ENCODE results near the gene RHNO1.
A peak's percentile ranks its signal among the peaks of the same experiment; 100 is the strongest.

The RHNO1 gene, protein sequence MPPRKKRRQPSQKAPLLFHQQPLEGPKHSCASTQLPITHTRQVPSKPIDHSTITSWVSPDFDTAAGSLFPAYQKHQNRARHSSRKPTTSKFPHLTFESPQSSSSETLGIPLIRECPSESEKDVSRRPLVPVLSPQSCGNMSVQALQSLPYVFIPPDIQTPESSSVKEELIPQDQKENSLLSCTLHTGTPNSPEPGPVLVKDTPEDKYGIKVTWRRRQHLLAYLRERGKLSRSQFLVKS

GRCh38 chr12:2877047-2877952, at the start of gene RHNO1, which contains the start of gene FOXM1:
TSS of gene RHNO1 (plus strand) at chr12:2877223. CDS start at chr12:2885367, 8,144 bp downstream.
TSS of gene FOXM1 (minus strand) at chr12:2877174. CDS start at chr12:2874478, 2,696 bp downstream.
- FAIRE-seq, result no peak

DNA sequence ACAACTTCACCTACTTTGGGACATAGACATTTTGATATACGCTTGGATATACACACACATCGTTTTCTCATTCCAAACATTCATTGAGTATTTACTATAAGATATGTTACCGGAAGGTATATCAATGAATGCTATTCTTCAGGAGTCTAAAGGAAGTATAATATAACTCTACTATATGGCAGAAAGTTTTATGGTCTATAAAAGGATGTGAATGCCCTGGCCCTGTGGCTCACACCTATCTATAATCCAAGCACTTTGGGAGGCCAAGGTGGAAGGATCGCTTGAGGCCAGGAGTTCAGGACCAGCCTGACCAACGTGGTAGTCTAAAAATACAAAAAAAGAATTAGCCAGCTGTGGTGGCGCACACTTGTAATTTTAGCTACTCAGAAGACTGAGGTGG, 47.7 kb upstream of the RHNO1 start:
- no peak for FAIRE-seq

GRCh38 chr12:2832550-2833127, 44.4 kb upstream of the RHNO1 start:
- FAIRE-seq, result no peak

- no peak for FAIRE-seq
Measured at GRCh38 chr12:2833327-2833726, 43.7 kb upstream of the RHNO1 start.

DNA sequence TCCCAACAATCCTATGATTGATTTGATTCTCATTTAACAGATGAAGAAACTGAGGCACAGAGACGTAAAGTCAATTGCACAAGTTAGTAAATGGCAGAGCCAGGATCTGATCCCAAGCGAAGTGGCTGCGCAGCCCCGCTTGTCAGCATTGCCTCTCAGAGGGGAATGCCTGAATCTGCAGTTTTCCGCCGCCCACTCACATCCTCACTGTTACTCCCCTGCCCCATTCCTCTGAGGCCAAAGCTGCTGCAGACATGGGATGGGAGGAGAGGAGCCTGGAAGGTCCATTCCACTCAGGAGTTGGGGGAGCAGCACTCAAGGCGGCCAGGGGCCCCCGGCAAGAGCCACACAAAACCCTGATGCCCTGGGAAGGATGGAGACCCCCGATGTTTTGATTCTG, 43.2 kb upstream of the RHNO1 start:
- FAIRE-seq, result no peak

DNA sequence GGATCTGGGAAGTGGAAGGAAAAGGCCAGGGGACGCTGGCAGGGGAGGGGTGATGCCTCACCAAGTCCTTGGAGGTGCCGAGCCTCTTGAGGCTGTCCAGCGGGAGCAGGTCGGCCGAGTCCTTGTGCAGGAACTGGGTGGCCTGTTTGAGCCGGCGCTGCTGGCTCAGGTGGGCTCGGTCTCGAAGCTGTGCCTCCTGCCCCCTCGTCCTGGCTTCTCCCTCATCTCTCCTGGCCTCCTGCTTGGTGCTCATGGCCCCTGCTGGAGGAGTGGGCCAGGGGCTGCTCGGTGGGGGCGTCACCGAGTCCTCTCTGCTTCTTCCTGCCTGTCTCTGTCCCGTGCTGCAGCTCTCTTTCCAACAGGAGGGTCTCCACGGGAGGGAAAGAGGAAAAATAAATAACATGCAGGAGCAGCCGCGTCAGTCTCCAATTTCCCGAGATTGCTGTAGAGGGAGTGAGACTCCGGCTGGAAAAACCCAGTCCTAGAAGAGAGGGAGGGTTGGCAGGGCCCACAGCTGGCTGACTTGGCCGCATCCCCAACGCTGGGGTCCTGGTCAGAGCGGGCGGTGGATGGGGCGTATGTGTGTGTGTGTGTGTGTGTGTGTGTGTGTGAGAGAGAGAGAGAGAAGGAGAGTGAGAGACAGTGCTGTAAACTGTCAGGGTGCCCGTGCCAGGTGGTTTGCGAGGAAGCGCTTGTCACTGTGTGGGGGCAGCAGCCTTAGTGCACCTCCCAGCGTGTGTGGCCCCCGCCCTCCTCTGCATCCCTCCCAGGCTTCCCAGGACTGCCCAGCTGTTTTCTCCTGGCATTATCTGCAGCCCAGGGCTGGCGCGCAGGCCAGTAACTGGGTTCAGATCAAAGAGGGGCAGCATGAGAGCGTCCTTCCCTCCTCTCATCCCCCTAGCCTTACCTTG, 42.2 kb upstream of the RHNO1 start, which contains the start of gene NRIP2:
Gene NRIP2, minus strand, starts transcription at position 455 of the 911 bp plus-strand sequence. Its CDS starts 52 bp downstream, at position 403.
- FAIRE-seq, result no peak

DNA sequence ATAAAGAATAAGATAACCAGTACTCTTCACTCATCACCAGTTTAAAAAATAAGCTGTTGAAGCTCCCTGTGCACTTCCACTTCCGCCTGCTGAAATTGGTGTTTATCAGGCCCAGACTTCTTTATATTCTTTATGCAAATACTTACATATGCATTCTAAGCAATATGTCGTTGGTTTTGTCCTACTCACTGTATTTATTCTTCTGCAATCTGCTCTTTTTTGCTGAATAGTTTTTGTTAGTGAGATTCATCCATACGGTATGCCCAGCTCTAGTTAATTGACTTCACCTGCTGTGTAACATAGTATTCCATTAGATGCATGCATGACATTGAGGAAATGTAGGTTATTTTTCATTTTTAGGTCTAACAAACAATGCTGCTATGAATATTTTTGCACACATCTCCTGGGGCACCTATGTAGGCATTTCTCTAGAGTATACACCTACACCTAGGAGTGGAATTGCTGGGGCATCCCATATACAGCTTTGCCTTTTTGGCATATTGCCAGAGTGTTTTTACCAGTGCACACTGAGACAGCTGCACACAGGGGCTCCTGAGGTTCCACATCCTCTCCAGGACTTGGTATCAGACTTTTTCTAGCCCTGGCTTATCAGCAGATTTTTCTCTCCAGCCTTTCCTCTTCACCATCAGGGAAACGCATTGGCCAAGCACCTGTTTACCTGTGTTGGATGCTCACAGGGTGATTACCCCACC, 41.2 kb upstream of the RHNO1 start:
- no peak for FAIRE-seq

DNA sequence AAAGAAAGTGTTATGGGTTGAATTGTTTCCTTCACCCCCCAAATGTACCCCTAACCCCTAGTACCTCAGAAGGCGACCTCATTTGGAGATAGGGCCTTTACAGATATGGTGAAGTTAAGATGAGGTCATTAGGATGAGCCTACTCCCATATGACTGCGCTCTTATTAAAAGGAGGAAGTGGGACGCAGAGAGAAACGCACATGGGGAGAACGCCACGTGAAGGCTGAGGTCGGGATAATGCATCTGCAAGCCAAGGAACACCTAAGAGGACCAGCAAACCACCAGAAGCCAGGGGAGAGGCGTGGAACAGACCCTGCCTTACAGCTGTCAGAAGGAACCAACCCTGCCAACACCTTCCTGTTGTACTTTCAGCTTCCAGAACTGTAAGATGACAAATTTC, 40.4 kb upstream of the RHNO1 start:
- no peak for FAIRE-seq

DNA sequence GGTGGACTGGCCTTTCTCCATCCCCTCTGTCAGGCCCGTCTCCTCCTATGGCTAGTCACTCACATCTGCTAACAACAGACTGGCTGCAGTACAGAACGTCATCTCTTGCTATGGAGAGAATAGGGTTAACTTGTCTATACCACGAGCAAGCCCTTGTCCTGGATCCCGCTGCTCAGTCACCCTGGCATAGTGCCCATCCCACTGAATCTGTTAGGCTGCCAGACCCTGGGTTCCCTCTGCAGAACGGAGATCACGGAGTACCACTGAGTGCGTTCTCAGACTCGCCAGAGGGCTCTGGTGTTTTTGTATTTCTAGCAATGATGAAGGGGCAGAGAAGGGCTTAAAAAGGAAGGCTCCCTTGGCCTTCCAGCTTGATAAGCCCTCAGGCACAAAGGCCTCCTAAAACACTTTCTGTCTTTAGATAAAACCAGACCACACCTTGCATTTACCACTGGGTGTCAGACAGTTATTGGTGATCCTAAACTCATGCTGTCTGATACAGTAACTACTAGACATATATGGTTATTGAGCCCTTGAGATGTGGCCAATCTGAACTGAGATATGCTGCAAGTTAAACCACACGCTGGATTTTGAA, 35.9 kb upstream of the RHNO1 start:
- FAIRE-seq, result no peak

GRCh38 chr12:2842948-2843347, 34.1 kb upstream of the RHNO1 start:
- no peak for FAIRE-seq

GRCh38 chr12:2844786-2845185, 32.2 kb upstream of the RHNO1 start:
- FAIRE-seq, result no peak

DNA sequence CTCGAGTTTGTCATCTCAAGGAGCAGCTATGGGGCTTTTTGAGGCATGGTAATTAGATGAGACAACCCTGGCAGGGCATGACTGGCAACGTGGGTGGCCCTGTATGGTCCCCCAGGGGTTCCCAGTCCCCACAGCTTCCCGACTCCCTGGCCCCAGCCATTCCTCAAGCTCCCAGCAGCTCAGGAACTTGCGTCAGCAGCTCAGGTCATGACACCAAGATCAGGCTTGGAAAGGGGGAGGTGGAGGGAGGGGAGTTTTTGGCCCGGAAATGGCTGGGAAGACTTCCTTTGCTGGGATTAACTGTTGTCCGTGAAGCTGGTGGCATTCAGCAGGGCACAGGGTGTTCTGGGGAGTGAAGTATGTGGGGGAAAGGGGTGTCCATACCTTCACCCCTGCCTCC, 31.7 kb upstream of the RHNO1 start:
- FAIRE-seq, result no peak

DNA sequence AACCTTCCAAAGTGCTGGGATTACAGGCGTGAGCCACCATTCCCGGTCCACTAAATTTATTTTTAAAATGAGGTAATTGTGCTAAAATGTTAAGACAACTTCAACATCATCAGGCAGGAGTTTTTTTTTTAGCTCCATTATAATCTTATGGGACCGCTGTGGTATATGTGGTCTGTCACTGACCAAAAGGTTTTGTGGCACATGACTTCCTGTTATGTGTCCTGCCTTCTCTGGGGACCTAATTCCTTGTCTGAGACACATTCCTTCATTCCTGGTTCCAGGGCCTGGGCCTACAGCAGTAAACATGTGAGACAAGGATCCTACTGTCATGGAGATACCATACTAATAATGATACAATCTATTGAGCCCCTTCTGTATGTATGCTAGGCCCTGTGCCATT, 25.1 kb upstream of the RHNO1 start:
- FAIRE-seq, result no peak

GRCh38 chr12:2853626-2854025, 23.4 kb upstream of the RHNO1 start:
- FAIRE-seq, result peak; percentile 37

- FAIRE-seq, result no peak
Measured at GRCh38 chr12:2854669-2855453, 22.2 kb upstream of the RHNO1 start.

DNA sequence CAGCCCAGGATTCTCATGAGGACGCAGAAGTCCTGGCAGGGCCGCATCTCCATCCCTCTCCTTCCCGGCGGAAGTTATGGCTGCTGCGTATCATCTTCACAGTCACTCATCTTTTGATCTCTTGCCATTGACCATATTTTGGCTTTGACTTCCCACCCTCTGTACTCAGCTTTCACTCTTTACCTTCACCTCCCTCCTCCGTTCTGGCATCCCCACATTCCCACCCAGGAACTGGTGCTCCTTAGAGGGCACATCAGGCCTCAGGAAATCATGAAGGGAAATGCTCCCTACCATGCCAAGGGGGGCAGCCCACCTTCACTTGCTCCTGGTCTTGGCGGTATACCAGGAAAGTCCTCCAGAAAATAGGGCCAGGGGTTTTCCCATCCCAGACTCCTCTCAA, 21.5 kb upstream of the RHNO1 start:
- FAIRE-seq, result no peak

DNA sequence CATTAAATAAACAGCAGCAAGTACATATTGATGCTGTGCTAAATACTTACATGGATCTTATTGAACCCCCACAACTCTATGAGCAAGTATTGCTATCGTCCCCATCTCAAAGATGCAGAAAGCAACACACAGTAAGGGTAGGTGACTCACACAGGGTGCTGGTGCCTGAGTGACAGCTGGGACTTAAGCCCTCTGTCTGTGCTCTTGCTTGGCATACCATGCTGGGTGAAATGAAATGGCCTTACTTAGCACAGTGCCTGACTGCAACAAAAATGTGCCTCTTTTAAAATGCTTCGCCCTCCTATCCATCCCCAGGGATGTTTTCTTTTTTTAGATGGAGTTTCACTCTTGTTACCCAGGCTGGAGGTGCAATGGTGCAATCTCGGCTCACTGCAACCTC, 21.0 kb upstream of the RHNO1 start:
- FAIRE-seq, result no peak

DNA sequence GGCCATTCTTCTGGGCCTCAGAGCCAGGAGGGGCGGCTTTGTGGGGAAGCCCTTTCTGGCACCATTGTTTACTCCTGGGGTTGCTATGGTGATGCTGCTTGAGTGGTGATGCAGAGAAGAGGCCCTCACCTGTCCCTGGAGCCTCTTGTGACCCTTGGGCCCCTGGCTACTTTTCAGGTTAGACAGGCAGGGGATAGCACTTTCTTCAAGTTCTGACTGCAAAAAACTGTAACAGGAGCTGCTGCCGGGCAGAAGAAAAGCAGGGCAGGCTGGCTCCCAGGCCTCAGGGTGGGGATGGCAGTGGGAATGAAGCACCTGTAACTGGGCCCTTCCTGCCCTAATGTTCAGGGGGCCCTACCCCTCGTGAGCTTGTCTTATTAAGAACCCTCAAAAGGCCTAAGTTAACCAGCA, 20.0 kb upstream of the RHNO1 start, which contains the start of gene TEX52:
Gene TEX52, minus strand, starts transcription at position 19 of the 411 bp plus-strand sequence. Its CDS starts 13 bp downstream, at position 6.
- no peak for FAIRE-seq

- FAIRE-seq, result no peak
Measured at GRCh38 chr12:2857576-2857975, 19.4 kb upstream of the RHNO1 start.

- no peak for FAIRE-seq
Measured at GRCh38 chr12:2858334-2858733, 18.7 kb upstream of the RHNO1 start.

Measured in TTC549 (cell line).